GM19395 (cell line): Measurements from ENCODE around the gene USP38.
"Not testable (repeated sequence)": the region's sequence is repeated elsewhere in the genome, so short reads cannot be mapped to it uniquely, and the experiment has no call there.

Source experiments
- ATAC-seq: cut with Tn5 transposase; IDR thresholded peaks from one replicate; pipeline ENCODE4 v1.9.1; 2021; ENCODE audit warnings: mild to moderate bottlenecking, moderate library complexity; ENCODE audit not compliant: unreplicated experiment

USP38 gene

GRCh38 chr4:143257356-143257755 is 72.6 kb downstream of the USP38 start:
- ATAC-seq = no peak

GRCh38 chr4:143260750-143261149 is 76.0 kb downstream of the USP38 start:
- ATAC-seq = no peak

- ATAC-seq = no peak
Observed at GRCh38 chr4:143262838-143263237, 78.1 kb downstream of the USP38 start.

GRCh38 chr4:143267690-143268089 is 83.0 kb downstream of the USP38 start:
- ATAC-seq = not testable (repeated sequence)

- ATAC-seq = no peak
Observed at GRCh38 chr4:143270256-143270838, 85.6 kb downstream of the USP38 start.
